NCI-H82 treated with DMSO at 0.1 percent for 48 hours (cell line): ENCODE measurements around the gene CAPRIN2.

Source experiments
- DNase-seq: peaks from one replicate; lab custom pipeline; 2025; ENCODE audit not compliant: unreplicated experiment; lab: John Stamatoyannopoulos, UW

CAPRIN2 gene, protein sequence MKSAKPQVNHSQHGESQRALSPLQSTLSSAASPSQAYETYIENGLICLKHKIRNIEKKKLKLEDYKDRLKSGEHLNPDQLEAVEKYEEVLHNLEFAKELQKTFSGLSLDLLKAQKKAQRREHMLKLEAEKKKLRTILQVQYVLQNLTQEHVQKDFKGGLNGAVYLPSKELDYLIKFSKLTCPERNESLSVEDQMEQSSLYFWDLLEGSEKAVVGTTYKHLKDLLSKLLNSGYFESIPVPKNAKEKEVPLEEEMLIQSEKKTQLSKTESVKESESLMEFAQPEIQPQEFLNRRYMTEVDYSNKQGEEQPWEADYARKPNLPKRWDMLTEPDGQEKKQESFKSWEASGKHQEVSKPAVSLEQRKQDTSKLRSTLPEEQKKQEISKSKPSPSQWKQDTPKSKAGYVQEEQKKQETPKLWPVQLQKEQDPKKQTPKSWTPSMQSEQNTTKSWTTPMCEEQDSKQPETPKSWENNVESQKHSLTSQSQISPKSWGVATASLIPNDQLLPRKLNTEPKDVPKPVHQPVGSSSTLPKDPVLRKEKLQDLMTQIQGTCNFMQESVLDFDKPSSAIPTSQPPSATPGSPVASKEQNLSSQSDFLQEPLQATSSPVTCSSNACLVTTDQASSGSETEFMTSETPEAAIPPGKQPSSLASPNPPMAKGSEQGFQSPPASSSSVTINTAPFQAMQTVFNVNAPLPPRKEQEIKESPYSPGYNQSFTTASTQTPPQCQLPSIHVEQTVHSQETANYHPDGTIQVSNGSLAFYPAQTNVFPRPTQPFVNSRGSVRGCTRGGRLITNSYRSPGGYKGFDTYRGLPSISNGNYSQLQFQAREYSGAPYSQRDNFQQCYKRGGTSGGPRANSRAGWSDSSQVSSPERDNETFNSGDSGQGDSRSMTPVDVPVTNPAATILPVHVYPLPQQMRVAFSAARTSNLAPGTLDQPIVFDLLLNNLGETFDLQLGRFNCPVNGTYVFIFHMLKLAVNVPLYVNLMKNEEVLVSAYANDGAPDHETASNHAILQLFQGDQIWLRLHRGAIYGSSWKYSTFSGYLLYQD

GRCh38 chr12:30754750-30755394 is at the start of gene CAPRIN2:
CAPRIN2 (minus strand) TSS chr12:30754951; CDS start chr12:30753520, 1,431 bp downstream.
- peak; percentile 87 for DNase-seq

DNA sequence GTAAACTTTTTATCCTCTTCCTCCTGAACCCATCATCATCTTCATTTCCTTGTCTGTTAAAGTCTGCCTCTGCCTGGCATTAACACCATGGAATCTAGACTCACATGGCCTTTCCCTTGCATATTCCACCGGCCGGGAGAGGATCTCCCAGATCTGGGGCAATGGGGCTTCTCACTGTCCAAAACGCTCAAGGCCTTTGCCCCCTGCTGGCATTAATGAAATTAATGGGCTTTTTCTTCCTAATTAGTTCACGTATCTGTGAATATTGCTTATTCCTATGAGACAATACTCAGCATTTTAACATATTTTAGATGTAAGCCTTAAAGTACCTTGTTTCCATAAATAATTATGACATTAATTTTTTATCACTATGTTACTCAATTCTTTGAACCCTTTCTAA is 42.9 kb upstream of the CAPRIN2 start:
- DNase-seq = no peak

GRCh38 chr12:30796891-30797371 is 42.2 kb upstream of the CAPRIN2 start:
- DNase-seq = no peak

GRCh38 chr12:30796313-30796780 is 41.6 kb upstream of the CAPRIN2 start:
- no peak for DNase-seq

GRCh38 chr12:30795410-30796312 is 40.9 kb upstream of the CAPRIN2 start:
- no peak for DNase-seq

DNA sequence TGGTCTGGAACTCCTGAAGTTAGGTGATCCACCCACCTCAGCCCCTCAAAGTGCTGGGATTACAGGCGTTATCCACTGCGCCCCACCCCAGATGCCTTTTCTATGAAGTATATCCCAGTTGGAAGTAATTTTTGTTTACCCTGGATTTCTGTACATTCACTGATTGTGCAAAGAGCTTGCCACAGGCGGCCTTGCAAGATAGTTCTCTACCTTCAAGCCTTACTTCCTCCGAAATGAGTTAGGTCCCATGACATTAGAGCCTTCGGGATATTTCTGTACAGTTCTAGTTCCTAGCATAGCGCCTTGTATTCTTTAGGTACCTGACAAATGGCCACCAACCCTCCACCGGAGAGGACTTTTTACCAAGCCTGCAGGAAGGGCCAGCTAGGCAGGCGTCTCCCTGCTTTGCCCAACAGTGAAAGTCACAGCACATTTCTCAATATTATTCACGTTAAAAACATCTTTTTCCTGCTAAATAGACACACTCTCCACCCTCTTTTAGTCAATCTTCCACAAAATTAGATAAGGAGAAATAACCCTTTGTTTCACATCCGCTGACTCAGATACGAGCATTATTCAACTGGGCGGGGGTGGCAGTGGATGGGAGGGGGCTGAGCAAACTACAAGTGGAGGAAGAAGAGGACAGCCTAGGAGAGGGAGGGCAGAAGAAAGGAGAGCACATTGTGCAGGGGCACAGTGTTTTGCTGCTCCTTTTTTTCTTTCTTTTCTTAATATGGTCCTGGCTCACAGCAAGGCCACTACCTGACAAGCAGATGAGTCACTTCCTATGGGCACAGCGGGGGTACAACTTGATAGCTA is 40.0 kb upstream of the CAPRIN2 start:
- DNase-seq = no peak

DNA sequence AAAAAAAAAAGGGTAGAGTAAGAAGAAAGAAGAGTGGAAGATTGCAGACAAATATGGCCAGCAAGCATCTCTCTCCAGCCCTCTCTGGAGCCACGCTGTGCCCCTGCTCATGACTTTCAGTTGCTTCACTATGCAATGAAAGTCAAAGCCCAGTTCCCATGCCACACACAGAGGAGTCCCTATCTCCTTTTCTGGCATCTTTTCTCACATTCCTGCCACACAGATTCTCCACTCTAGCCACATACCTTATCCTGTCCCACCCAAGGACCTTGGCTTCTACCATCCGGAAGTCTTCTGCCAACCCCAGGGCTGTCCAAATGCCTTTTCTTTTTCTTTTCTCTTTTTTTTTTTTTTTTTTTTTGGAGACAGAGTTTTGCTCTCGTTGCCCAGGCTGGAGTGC is 39.3 kb upstream of the CAPRIN2 start:
- no peak for DNase-seq

DNA sequence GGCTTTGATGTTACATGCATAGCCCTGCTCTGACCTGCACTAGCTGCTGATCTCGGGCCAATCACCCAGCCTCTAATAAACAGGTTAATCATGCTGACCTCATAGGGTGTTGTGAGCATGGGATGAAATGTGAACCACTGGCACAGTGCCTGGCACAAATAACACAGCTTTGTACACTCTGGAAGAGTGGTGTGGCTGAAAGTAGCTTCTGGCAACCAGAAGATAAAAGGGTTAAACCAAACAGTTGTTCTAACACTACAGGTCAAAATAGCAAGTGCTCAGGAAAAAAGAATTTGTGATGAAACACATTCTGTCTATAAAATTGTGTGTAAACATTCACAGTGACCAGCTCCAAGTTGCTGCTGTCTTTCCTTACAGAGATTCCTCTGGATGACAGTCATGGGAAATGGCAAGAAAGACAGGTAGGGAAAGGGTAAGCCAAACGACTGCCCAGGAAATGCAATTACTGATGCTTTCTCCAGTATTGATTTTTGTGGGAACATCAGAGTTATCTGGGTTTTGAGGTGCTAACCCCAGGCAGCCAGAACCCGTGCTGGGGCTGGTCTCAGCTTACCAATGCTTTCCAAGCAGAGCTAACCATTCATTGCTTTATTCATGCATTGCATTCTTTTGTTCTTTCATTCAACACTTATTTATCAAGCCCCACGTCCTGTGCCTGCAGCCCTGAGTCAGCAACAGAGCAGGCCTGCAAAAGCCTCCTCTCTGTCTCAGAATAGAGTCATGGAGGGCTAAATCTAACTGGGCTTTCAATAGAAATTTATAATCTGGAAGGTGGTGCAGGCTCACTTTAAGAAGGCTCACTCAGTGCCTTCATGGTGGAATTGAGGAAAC is 38.1 kb upstream of the CAPRIN2 start:
- DNase-seq = no peak

DNA sequence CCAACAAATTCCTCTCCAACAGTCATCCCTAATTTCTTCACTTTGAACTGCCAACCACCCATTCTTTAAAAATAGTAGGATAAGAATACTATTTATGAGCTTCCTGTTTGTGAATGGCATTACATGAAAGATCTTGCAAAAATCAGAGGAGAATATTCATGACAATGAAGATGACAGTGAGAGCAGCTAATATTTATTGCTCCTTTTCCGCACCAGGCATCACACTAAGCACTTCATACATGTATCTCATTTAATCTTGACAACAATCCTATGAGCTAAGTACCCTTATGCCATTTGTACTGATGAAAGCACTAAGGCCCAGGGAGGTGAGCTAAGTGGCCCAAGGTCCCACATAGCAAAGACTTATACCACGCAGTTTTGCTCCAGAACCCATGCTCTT is 37.3 kb upstream of the CAPRIN2 start:
- DNase-seq = no peak

GRCh38 chr12:30788754-30789153 is 34.0 kb upstream of the CAPRIN2 start:
- no peak for DNase-seq

DNA sequence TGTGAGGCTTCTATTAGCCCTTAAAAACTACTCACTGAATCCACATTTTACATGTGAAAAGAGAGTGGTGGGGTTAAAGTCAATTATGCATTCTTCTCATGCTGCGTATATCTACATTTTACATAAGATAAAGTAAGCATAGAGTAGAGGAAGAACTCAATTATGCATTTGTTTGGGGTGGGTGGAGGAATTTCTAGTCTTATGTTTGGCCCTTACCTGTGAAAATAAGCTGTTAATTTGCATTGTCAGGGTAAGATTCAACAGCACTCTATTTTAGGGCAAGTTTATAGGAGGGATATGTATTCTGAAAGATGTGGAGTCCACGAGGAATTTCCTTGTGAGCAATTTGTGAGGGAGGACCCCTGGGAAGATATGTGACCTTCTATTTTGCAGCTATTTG is 30.9 kb upstream of the CAPRIN2 start:
- DNase-seq = no peak

GRCh38 chr12:30784508-30784907 is 29.8 kb upstream of the CAPRIN2 start:
- no peak for DNase-seq

DNA sequence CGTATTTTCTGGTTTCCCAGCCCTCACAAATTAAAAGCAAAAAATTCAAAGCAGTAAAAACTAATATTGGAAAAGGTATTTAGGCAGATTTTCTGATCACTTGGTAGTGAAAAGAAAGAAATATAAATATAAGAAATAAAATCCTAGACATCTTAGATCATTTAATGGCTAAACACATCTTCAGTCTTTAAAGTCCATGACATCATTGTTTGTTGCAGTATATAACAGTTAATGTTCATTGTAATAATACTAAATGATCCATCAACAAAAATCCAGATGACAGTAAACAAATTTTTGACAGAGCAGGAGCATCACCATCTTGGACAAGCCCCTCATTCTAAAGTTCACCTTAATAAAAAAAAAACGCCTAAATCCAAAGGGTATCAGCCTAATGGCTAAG is 29.2 kb upstream of the CAPRIN2 start:
- no peak for DNase-seq

GRCh38 chr12:30782316-30783173 is 27.8 kb upstream of the CAPRIN2 start:
- DNase-seq = no peak

DNA sequence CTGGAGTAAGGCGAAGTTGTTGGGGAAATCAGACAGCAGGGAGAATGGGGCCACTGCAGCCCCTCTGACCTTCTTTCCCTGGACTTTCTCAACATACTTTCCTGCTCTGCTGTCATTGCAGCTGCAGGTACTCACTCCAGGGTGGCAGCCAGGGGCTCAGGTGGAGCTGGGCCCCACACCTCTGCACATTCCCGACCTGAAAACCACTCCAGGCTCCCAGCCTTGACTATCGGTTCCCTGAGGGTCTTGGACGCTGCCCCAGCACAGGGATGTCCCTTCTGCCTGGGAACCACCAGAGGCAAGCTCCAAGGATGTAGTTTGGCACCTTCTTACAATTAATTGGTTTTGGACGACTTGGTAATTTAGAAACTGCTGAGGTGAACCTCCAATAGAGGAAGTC is 24.8 kb upstream of the CAPRIN2 start:
- DNase-seq = no peak

DNA sequence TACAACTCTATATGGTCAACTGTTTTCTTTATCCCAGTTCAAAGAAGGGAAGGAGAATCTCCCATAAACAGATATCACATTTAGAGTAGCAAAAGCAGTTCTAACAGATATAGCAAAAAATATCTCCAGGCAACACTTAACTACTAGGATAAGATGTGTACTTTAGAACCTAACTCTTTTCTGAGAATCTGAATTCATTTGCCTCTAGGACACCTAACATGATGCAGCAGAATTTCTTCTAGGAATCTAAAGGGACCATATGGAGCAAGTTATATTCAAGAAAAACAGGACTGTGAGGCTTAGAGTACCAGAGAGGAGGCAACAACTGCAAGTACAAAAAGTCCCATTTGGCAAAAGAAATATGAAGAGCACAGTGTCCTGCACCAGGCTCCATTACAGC is 24.4 kb upstream of the CAPRIN2 start:
- DNase-seq = no peak

DNA sequence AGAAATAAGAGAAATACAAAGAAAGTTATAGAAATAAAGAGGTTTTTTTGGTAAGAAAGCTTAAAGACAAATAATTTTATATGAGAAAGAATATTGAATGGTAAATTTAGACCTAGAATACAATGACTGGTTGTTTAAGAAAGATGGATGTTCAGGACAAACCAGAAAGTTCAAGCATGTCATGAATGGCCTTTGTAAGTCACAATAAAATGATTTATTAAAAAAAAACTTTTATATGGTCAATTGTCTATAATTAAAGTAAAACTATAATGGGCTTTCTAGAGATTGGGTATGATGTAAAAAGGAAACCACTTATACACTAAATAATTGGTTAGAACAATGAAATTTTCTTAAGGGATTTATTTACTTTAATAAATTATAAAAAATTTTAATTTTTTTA is 19.8 kb upstream of the CAPRIN2 start:
- DNase-seq = no peak
